A549 (cell line): ENCODE results near the gene PTPRK.

ENCODE experiments used
- BHLHE40 ChIP-seq: IDR thresholded peaks from 2 replicates; pipeline ENCODE4 v1.6.1; 2012; ENCODE audit warnings: low read depth, low read length, inconsistent platforms
- EP300 ChIP-seq, 2 experiments: fragments of >200 bp; sonication (Bioruptor Twin); formaldehyde crosslinking; IDR thresholded peaks; 2 replicates in 1 of 2; 3 replicates in 1 of 2; pipeline ENCODE4 v1.6.1; 2016 to 2017
- HMGXB4 ChIP-seq: fragments of 250-450 bp; sonication (Bioruptor Pico); IDR thresholded peaks from 2 replicates; pipeline ENCODE4 v1.5.0; 2021; ENCODE audit warnings: mild to moderate bottlenecking, moderate library complexity, borderline replicate concordance
- MAX ChIP-seq: IDR thresholded peaks from 2 replicates; pipeline ENCODE4 v1.6.1; 2012
- POLR2A ChIP-seq: IDR thresholded peaks from 2 replicates; pipeline ENCODE4 v1.6.1; 2012; ENCODE audit warnings: mild to moderate bottlenecking, low read length
- RAD21 ChIP-seq, 2 experiments: fragments of >200 bp in 1 of 2; sonication (Bioruptor Twin) in 1 of 2; formaldehyde crosslinking in 1 of 2; IDR thresholded peaks in 1 of 2; conservative IDR thresholded peaks in 1 of 2; 2 replicates in 1 of 2; 3 replicates in 1 of 2; pipeline ENCODE4 v1.6.1; 2012 to 2018; ENCODE audit warnings: inconsistent platforms in 1 of 2
- RCOR1 ChIP-seq: fragments of 150-350 bp; IDR thresholded peaks from 2 replicates; pipeline ENCODE4 v1.6.1; 2014; ENCODE audit warnings: antibody characterized with exemption, low read length, low read depth
- RFX5 ChIP-seq: fragments of 450-650 bp; IDR thresholded peaks from 2 replicates; pipeline ENCODE4 v1.7.1; 2014; ENCODE audit warnings: antibody characterized with exemption, mild to moderate bottlenecking, moderate library complexity
- SMC3 ChIP-seq: fragments of >200 bp; sonication (Bioruptor Twin); formaldehyde crosslinking; IDR thresholded peaks from 3 replicates; pipeline ENCODE4 v1.6.1; 2018; ENCODE audit warnings: inconsistent platforms
- ZFP36 ChIP-seq: fragments of 450-650 bp; IDR thresholded peaks from 2 replicates; pipeline ENCODE4 v1.6.1; 2014; ENCODE audit warnings: borderline replicate concordance; ENCODE audit not compliant: partially characterized antibody
- TF ChIP-seq, protein P1 (sequence below): fragments of >200 bp; sonication (Bioruptor Twin); formaldehyde crosslinking; IDR thresholded peaks from 3 replicates; pipeline ENCODE4 v1.5.1; 2016

DNA sequence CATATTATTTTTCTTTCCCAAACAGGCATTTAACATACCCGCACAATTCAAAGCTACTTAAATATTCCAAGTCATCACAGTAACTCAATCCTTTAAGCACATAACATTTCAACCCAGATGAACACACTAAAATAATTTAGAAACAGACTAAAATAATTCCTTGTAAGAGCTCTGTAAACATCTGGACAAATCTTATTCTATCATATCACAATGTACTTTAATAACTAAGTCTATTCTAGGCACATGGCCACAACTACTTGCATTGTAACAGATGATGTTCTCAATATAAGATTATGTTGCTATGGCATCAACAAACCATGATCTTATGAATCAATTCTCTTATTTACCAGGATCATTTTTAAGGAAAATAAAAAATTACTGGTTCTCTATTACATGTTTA lies 496.4 kb downstream of the PTPRK start:
- TF ChIP-seq POLR2A (no peak), RAD21 (conservative IDR thresholded peaks at IDR 0.05 in 1 of 2, IDR thresholded peaks at IDR 0.05 in 1 of 2) (no peak), HMGXB4 (CRISPR knock-in tag) (no peak), SMC3 (no peak), MAX (no peak), RFX5 (no peak), RCOR1 (no peak), BHLHE40 (no peak), EP300 (IDR thresholded peaks at IDR 0.05) (no peak), ZFP36 (no peak)
- TF ChIP-seq, protein P1, sequence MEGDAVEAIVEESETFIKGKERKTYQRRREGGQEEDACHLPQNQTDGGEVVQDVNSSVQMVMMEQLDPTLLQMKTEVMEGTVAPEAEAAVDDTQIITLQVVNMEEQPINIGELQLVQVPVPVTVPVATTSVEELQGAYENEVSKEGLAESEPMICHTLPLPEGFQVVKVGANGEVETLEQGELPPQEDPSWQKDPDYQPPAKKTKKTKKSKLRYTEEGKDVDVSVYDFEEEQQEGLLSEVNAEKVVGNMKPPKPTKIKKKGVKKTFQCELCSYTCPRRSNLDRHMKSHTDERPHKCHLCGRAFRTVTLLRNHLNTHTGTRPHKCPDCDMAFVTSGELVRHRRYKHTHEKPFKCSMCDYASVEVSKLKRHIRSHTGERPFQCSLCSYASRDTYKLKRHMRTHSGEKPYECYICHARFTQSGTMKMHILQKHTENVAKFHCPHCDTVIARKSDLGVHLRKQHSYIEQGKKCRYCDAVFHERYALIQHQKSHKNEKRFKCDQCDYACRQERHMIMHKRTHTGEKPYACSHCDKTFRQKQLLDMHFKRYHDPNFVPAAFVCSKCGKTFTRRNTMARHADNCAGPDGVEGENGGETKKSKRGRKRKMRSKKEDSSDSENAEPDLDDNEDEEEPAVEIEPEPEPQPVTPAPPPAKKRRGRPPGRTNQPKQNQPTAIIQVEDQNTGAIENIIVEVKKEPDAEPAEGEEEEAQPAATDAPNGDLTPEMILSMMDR = no peak
